RWPE2 (cell line): ENCODE data around the gene SORCS3.

Experiments
- ATAC-seq: fragments of 200-7000 bp; cut with Tn5 transposase; 3 replicates; pipeline ENCODE4 v1.9.1; 2021; ENCODE audit warnings: low read depth
- DNase-seq: peaks from one replicate; pipeline ENCODE4 v3.0.0-alpha.2; 2020; ENCODE audit warnings: low spot score
- H3K27ac ChIP-seq: fragments of 450-650 bp; 2 replicates; pipeline ENCODE4 v1.5.1; 2017; ENCODE audit warnings: mild to moderate bottlenecking; ENCODE audit not compliant: poor library complexity, severe bottlenecking
- H3K27me3 ChIP-seq: fragments of 250-450 bp; sonication (Bioruptor Pico); 2 replicates; pipeline ENCODE4 v1.5.1; 2021; ENCODE audit warnings: mild to moderate bottlenecking, moderate library complexity; ENCODE audit not compliant: insufficient read depth, poor library complexity, severe bottlenecking
- H3K36me3 ChIP-seq: fragments of 250-450 bp; sonication (Bioruptor Pico); 2 replicates; pipeline ENCODE4 v1.5.1; 2020; ENCODE audit warnings: low read depth, mild to moderate bottlenecking, moderate library complexity
- H3K4me1 ChIP-seq: fragments of 250-450 bp; sonication (Bioruptor Pico); 2 replicates; pipeline ENCODE4 v1.5.1; 2021; ENCODE audit warnings: mild to moderate bottlenecking, moderate library complexity; ENCODE audit not compliant: insufficient read depth, poor library complexity, severe bottlenecking
- H3K4me3 ChIP-seq: fragments of 250-450 bp; sonication (Bioruptor Pico); 2 replicates; pipeline ENCODE4 v1.5.1; 2021; ENCODE audit warnings: mild to moderate bottlenecking, moderate library complexity; ENCODE audit not compliant: severe bottlenecking
- H3K9me3 ChIP-seq: fragments of 250-450 bp; sonication (Bioruptor Pico); 2 replicates; pipeline ENCODE4 v1.5.1; 2021; ENCODE audit warnings: mild to moderate bottlenecking, moderate library complexity; ENCODE audit not compliant: severe bottlenecking
- CTCF ChIP-seq: fragments of 450-650 bp; IDR thresholded peaks from one replicate; pipeline ENCODE4 v1.5.1; 2017; ENCODE audit warnings: mild to moderate bottlenecking, moderate library complexity; ENCODE audit not compliant: poor library complexity, severe bottlenecking

Gene SORCS3

DNA sequence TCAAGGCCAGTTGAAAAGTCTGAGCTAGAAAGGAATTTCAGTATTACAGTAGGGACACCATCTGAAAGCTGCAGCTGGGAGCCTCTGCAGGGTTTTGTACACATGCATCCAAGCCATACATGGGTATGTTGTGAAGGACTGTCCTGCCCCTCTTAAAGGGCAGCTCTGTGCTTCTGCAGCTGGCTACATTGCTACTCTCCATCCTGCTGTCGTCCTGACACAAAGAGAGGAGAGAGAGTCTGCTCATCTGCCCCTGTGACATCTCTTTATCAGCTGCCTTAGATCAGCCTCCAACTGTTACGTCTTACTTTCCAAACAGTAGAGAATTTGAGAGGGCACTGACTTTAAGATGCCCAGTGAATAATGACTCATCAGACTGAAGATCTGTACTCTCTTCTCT is 602.7 kb downstream of the SORCS3 start:
- no peaks in the 10 kb centered on the region for H3K27me3 ChIP-seq
- no peaks in the 10 kb centered on the region for H3K36me3 ChIP-seq
- no peak overlapping the region for H3K27ac ChIP-seq
- H3K9me3 ChIP-seq: no peaks in the 10 kb centered on the region
- TF ChIP-seq CTCF: no peak
- ATAC-seq (no peak), DNase-seq (no peak)
- H3K4me1 ChIP-seq: no peaks in the 10 kb centered on the region
- no peak overlapping the region for H3K4me3 ChIP-seq

- no peaks in the 10 kb centered on the region for H3K9me3 ChIP-seq
- H3K36me3 ChIP-seq: no peaks in the 10 kb centered on the region
- ATAC-seq: no peak
- no peaks in the 10 kb centered on the region for H3K4me1 ChIP-seq
- no peak for TF ChIP-seq CTCF
- DNase-seq: no peak
- H3K4me3 ChIP-seq: no peak overlapping the region
- no peak overlapping the region for H3K27ac ChIP-seq
- H3K27me3 ChIP-seq: no peaks in the 10 kb centered on the region
Observed at GRCh38 chr10:105247831-105248499, 606.9 kb downstream of the SORCS3 start.

DNA sequence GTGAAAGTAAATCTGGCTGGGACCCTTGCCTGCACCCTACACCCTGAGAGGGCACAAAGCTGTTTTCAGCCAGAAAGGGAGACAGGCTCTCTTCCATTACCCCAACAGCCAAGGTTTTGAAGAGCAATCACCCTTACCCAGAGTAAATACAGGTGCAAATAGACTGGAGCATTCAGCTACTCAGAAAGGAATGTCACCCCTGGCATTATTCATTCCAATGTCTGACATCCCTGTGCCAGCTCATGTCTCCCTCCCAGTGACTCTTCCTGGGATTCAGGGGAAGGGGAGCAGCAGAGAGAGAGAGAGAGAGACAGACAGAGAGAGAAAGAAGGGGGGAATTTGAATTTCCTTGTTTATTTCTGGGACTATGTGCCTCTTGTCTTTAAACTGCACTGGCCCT is 611.8 kb downstream of the SORCS3 start:
- Histone ChIP-seq H3K36me3 (no peaks in the 10 kb centered on the region), H3K9me3 (no peaks in the 10 kb centered on the region), H3K27me3 (no peaks in the 10 kb centered on the region), H3K27ac (no peak overlapping the region), H3K4me3 (no peak overlapping the region), H3K4me1 (no peaks in the 10 kb centered on the region)
- ATAC-seq (no peak), DNase-seq (no peak)
- TF ChIP-seq CTCF: no peak

GRCh38 chr10:105253515-105254212 is 612.6 kb downstream of the SORCS3 start:
- no peaks in the 10 kb centered on the region for H3K4me1 ChIP-seq
- no peak for DNase-seq
- no peak overlapping the region for H3K4me3 ChIP-seq
- no peaks in the 10 kb centered on the region for H3K36me3 ChIP-seq
- TF ChIP-seq CTCF: no peak
- ATAC-seq: no peak
- no peaks in the 10 kb centered on the region for H3K27me3 ChIP-seq
- H3K9me3 ChIP-seq: no peaks in the 10 kb centered on the region
- H3K27ac ChIP-seq: no peak overlapping the region

GRCh38 chr10:105258036-105258673 is 617.1 kb downstream of the SORCS3 start:
- no peak for DNase-seq
- Histone ChIP-seq H3K36me3 (no peaks in the 10 kb centered on the region), H3K27ac (no peak overlapping the region), H3K27me3 (no peaks in the 10 kb centered on the region), H3K4me1 (no peaks in the 10 kb centered on the region), H3K9me3 (no peaks in the 10 kb centered on the region), H3K4me3 (no peak overlapping the region)
- ATAC-seq: no peak
- TF ChIP-seq CTCF: no peak
